Hair follicle dermal papilla cell (primary cell): Measurements from ENCODE around the gene SNX25. TPM values are rescaled to one million over a fixed set of nuclear protein-coding genes. Genes with fewer than 3 reads are reported as not detected.

Source experiments
- total RNA-seq: library from RNA; depleted of rRNA; stranded (reverse); fragments of >200 nt; gene quantifications from 2 replicates; pipeline ENCODE4 v1.2.3, GENCODE V29; 2012

Gene SNX25
- 31.3 and 40.9 TPM in 2 replicates for total RNA-seq

DNA sequence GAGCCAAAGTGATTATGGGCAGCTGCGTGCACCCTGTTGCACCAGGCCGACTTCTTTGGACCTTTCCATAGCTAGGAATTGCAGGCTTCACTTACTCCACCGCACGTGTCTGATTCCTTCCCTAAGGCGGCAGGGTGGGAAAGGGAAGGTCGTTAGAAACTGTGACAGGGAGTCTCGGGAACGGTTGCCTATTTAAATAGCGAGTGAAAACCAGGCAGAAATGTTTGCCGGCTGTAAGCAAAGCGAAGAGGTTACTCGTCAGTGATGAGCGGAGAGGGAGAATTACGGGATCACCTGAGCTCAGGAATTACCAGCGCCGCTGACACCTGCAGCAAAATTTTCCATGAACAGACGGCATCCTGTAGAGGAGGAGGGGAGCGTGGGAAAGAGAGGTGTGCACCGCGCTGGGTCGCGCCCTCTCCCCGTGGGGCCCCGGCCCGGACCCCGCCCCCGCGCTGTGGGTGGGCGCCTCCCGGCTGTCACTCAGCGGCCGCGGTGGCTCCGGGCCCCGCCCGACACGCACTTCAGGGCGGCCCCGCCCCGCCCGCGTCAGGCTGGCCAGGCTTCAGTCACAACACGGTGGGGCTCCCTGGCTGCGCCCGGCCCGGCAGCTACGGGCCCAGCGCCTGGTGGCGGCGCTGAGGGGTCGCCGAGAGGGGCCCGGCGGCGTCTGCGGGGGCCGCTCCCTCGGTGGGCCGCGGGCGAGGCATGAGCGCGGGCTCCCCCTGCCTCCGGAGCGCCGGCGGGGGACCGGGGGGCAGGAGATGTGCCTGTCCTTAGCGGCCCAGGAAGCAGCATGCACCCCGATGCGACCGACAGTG lies at the start of gene SNX25:
Gene SNX25, plus strand, starts transcription at position 568 of the 821 bp plus-strand sequence. Its CDS starts 229 bp downstream, at position 797.

DNA sequence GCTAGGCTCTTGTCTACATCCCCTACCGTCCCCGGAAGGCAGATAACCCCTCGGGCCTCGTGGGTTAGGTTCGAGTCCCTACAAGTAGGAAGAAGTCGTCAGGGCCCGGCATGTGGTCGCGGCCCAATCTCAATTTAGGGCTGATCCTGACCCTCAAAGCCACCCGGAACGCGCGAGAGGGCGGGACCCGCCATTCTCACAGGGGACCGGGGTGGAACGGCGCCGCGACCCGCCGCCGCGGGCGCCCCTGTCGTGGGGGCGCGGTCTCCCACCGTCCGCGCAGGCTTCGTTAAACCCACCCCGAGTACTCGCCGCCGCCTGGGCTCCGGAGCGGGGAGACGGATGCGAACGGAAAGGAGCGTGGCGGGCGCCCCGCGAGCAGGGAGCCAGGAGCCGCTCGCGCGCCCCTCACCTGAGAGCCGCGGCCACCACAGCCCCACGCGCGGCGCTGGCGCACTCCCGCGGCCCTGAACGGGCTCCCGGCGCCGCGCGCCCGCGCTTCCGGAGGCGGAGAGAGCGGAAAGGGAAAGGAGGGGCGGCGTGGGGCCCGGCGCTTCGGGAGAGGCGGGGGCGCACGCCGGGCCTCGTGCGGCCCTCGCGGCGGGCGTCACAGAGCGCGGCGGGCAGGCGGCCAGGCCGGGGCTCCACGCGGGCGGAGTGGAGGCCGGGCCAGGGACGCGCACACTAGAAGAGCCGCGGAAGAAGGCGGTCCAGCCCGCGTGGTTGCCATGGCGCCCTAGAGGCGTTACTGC lies 5.7 kb upstream of the SNX25 start, which contains the start of gene CFAP97:
Gene CFAP97, minus strand, starts transcription at position 515 of the 752 bp plus-strand sequence. CDS start 12,804 bp downstream, outside the sequence.

GRCh38 chr4:185395238-185395955 lies 186.0 kb downstream of the SNX25 start, which contains the start of gene LRP2BP:
Gene LRP2BP (minus strand): TSS chr4:185395924. CDS start chr4:185378186, 17,738 bp downstream.

DNA sequence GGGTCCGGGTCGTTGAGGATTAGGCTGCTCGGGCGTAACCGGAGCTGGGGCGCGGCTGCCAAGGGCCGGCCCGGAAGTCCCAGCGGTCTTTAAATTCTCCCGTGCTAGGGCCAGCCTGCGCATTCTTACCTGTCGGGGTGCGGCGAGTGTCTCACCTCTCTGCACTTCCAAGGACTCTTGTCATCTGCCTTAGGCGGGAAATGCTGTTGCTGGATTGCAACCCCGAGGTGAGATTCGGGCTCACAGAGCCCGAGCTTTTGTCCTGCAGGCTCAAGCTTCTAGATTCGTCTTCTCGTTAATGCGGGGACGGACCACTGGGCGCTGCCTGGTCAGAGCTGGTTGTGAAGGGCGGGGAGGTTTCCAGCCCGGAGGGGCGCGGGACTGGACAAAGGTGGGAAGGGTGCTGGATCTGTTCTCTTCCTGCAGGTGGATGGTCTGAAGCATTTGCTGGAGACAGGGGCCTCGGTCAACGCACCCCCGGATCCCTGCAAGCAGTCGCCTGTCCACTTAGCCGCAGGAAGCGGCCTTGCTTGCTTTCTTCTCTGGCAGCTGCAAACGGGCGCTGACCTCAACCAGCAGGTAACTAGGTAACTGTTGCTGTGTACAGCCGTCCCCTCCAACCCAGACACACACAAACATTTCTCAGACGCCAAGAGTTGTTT lies 187.5 kb downstream of the SNX25 start, which contains the start of gene ANKRD37:
Gene ANKRD37, plus strand, starts transcription at position 118 of the 662 bp plus-strand sequence. Its CDS starts 83 bp downstream, at position 201.

Other genes with a start within 250 kb of the SNX25 start
- not detected in 2 replicates for gene HELT, start 191.1 kb upstream of the SNX25 start, total RNA-seq
- gene SLC25A4, start 66.3 kb upstream of the SNX25 start, total RNA-seq = 6.4 and 6.8 TPM in 2 replicates
- gene CFAP97, start 5.6 kb upstream of the SNX25 start, total RNA-seq = 42.5 and 49.2 TPM in 2 replicates
- gene LRP2BP, start 186.3 kb downstream of the SNX25 start, total RNA-seq = 0.32 and 0.49 TPM in 2 replicates
- 4.4 and 6.9 TPM in 2 replicates for gene ANKRD37, start 187.2 kb downstream of the SNX25 start, total RNA-seq
- 35.7 and 40.3 TPM in 2 replicates for gene UFSP2, start 216.4 kb downstream of the SNX25 start, total RNA-seq